Naive thymus-derived CD4-positive, alpha-beta T cell (primary cell): Measurements from ENCODE around the gene LUC7L2. TPM values are rescaled to one million over a fixed set of nuclear protein-coding genes. Genes with fewer than 3 reads are reported as not detected.
"Not testable (repeated sequence)": the region's sequence is repeated elsewhere in the genome, so short reads cannot be mapped to it uniquely, and the experiment has no call there.

Experiments
- ATAC-seq: fragments of 150-1000 bp; cut with Tn5 transposase; 2 replicates; pipeline ENCODE4 v1.10.0; 2021; ENCODE audit warnings: mild to moderate bottlenecking, moderate library complexity
- CTCF ChIA-PET: fragments of 350-600 bp; sonication (Branson Sonifier 250); formaldehyde crosslinking; loops from one replicate; lab custom pipeline; 2021; ENCODE audit warnings: antibody characterized with exemption; lab: Charles Lee
- POLR2A ChIA-PET: fragments of 350-600 bp; sonication (Branson Sonifier 250); formaldehyde crosslinking; loops from one replicate; lab custom pipeline; 2021; ENCODE audit warnings: antibody characterized with exemption, inconsistent platforms; lab: Charles Lee
- DNase-seq, 9 donors: peaks; one replicate each; pipeline versions ENCODE4 v3.0.0 to v3.0.0-alpha.2; 2020 to 2022; ENCODE audit warnings: mixed read lengths in 1 of 9
- H3K27ac ChIP-seq: one replicate; pipeline ENCODE4 v1.7.0; 2013; ENCODE audit warnings: mild to moderate bottlenecking, low read depth, low read length, moderate library complexity
- H3K27me3 ChIP-seq, 2 donors: one replicate each; pipeline ENCODE4 v1.7.0; 2013; ENCODE audit warnings: low read length in 2 of 2, mild to moderate bottlenecking in 2 of 2, moderate library complexity in 2 of 2; ENCODE audit not compliant: control insufficient read depth in 2 of 2, insufficient read depth in 2 of 2
- H3K36me3 ChIP-seq, 3 experiments: 1 replicate in 2 of 3; 2 replicates in 1 of 3; pipeline ENCODE4 v1.7.0; 2013; ENCODE audit warnings: low read length in 3 of 3, mild to moderate bottlenecking in 3 of 3, moderate library complexity in 1 of 3; ENCODE audit not compliant: insufficient read depth in 3 of 3, control insufficient read depth in 2 of 3
- H3K4me1 ChIP-seq, 2 donors: one replicate each; pipeline ENCODE4 v1.7.0; 2013; ENCODE audit warnings: low read length in 2 of 2, mild to moderate bottlenecking in 2 of 2, moderate library complexity in 1 of 2; ENCODE audit not compliant: control insufficient read depth in 2 of 2, insufficient read depth in 2 of 2
- H3K4me3 ChIP-seq: 2 replicates; pipeline ENCODE4 v1.7.0; 2013; ENCODE audit warnings: mild to moderate bottlenecking, low read length
- H3K9me3 ChIP-seq, 3 experiments: 1 replicate in 2 of 3; 2 replicates in 1 of 3; pipeline ENCODE4 v1.7.0; 2013; ENCODE audit warnings: low read length in 3 of 3; ENCODE audit not compliant: control insufficient read depth in 2 of 3
- H3K27ac Mint-ChIP-seq, 9 donors: one replicate each; pipeline ENCODE4 v1.8.0; 2020 to 2022; ENCODE audit warnings: mixed read lengths in 9 of 9, mild to moderate bottlenecking in 8 of 9, moderate library complexity in 5 of 9, inconsistent platforms in 2 of 9
- H3K27me3 Mint-ChIP-seq, 5 donors: one replicate each; pipeline ENCODE4 v1.8.0; 2021 to 2022; ENCODE audit warnings: mixed read lengths in 5 of 5, mild to moderate bottlenecking in 1 of 5
- H3K36me3 Mint-ChIP-seq, 5 donors: one replicate each; pipeline ENCODE4 v1.8.0; 2020 to 2022; ENCODE audit warnings: mixed read lengths in 5 of 5, mild to moderate bottlenecking in 3 of 5, inconsistent platforms in 1 of 5
- H3K4me1 Mint-ChIP-seq, 7 donors: one replicate each; pipeline ENCODE4 v1.8.0; 2020 to 2022; ENCODE audit warnings: mixed read lengths in 7 of 7, mild to moderate bottlenecking in 3 of 7, inconsistent platforms in 1 of 7
- H3K4me3 Mint-ChIP-seq, 10 donors: one replicate each; pipeline ENCODE4 v1.8.0; 2020 to 2022; ENCODE audit warnings: mild to moderate bottlenecking in 10 of 10, mixed read lengths in 10 of 10, moderate library complexity in 6 of 10, inconsistent platforms in 2 of 10
- H3K9me3 Mint-ChIP-seq, 11 donors: one replicate each; pipeline ENCODE4 v1.8.0; 2020 to 2022; ENCODE audit warnings: mixed read lengths in 11 of 11, mild to moderate bottlenecking in 4 of 11, inconsistent platforms in 1 of 11, moderate library complexity in 1 of 11
- intact Hi-C, 2 donors: fragments of 100-400 bp; cut with micrococcal nuclease; formaldehyde crosslinking; loops; one replicate each; pipeline ENCODE4 v1.15.1; 2023
- polyA plus RNA-seq, 2 donors: library from polyadenylated mRNA; unstranded; fragments of 300-500 nt; fragmentation: Illumina TruSeq; gene quantifications; one replicate each; pipeline ENCODE4 v1.2.3, GENCODE V29; 2021
- total RNA-seq, 6 experiments: library from RNA in 5 of 6; stranded (reverse) in 5 of 6; gene quantifications; 1 replicate in 5 of 6; 2 replicates in 1 of 6; pipeline ENCODE4 v1.2.3 and lab custom pipeline; 2021 to 2026

Gene LUC7L2
- total and polyA plus RNA-seq, 7 experiments from 2014 or later = 59.6 to 183 (median 141) TPM

- peak overlapping the region in 3 of 9 donors; percentile 25 to 54 (median 33) for H3K27ac Mint-ChIP-seq
- H3K9me3 Mint-ChIP-seq = peaks cover 0 to 9% (median 0%) of the 10 kb centered on the region in 11 donors
- Histone ChIP-seq H3K9me3 (no peaks in the 10 kb centered on the region), H3K4me3 (no peak overlapping the region), H3K27me3 (no peaks in the 10 kb centered on the region), H3K27ac (no peak overlapping the region), H3K4me1 (no peaks in the 10 kb centered on the region), H3K36me3 (no peaks in the 10 kb centered on the region)
- DNase-seq (peak in 1 of 9 donors; percentile 7), ATAC-seq (no peak)
- H3K4me1 Mint-ChIP-seq = peaks cover 4 to 18% (median 15%) of the 10 kb centered on the region in 7 donors
- CTCF ChIA-PET = no interaction called here
- intact Hi-C loops = no loop called here
- H3K36me3 Mint-ChIP-seq = peaks cover 0 to 4% (median 0%) of the 10 kb centered on the region in 5 donors
- H3K4me3 Mint-ChIP-seq = peak overlapping the region in 4 of 10 donors; percentile 9 to 33 (median 18)
- POLR2A ChIA-PET = interaction anchor here (0.7 to 1.3 kb wide), 2 partner anchors 9 to 29 kb away, joined by 3 to 4 read pairs; partner anchors contain the start of gene LUC7L2
- H3K27me3 Mint-ChIP-seq = no peaks in the 10 kb centered on the region
Observed at GRCh38 chr7:139330333-139331030, 29.2 kb upstream of the LUC7L2 start.

GRCh38 chr7:139332697-139333359, 26.9 kb upstream of the LUC7L2 start:
- H3K4me1 Mint-ChIP-seq = peaks cover 4 to 18% (median 15%) of the 10 kb centered on the region in 7 donors
- intact Hi-C loops = no loop called here
- Histone ChIP-seq H3K9me3 (no peaks in the 10 kb centered on the region), H3K4me3 (no peak overlapping the region), H3K36me3 (no peaks in the 10 kb centered on the region), H3K27me3 (no peaks in the 10 kb centered on the region), H3K4me1 (no peaks in the 10 kb centered on the region), H3K27ac (no peak overlapping the region)
- H3K27me3 Mint-ChIP-seq = no peaks in the 10 kb centered on the region
- DNase-seq (no peak), ATAC-seq (no peak)
- peaks cover 0 to 9% (median 0%) of the 10 kb centered on the region in 11 donors for H3K9me3 Mint-ChIP-seq
- H3K27ac Mint-ChIP-seq = no peak overlapping the region
- H3K4me3 Mint-ChIP-seq = no peak overlapping the region
- POLR2A ChIA-PET = no interaction called here
- H3K36me3 Mint-ChIP-seq = peaks cover 0 to 4% (median 0%) of the 10 kb centered on the region in 5 donors
- CTCF ChIA-PET = interaction anchor here (0.7 kb wide), 1 partner anchor 1944 kb away, joined by 3 read pairs; no protein-coding TSS in a partner anchor

- H3K4me1 ChIP-seq, H3K4me3 ChIP-seq, H3K27me3 Mint-ChIP-seq, H3K9me3 ChIP-seq, H3K4me3 Mint-ChIP-seq, H3K27ac Mint-ChIP-seq, H3K36me3 ChIP-seq, DNase-seq, H3K27me3 ChIP-seq, H3K27ac ChIP-seq, intact Hi-C loops, ATAC-seq, H3K36me3 Mint-ChIP-seq, H3K9me3 Mint-ChIP-seq: not testable (repeated sequence)
- ChIA-PET CTCF (interaction anchor here (0.7 kb wide), 1 partner anchor 1944 kb away, joined by 3 read pairs; no protein-coding TSS in a partner anchor), POLR2A (interaction anchor here (0.8 kb wide), 1 partner anchor 803 kb away, joined by 4 read pairs; no protein-coding TSS in a partner anchor)
- H3K4me1 Mint-ChIP-seq = peaks cover 4 to 18% (median 15%) of the 10 kb centered on the region in 7 donors
Observed at GRCh38 chr7:139333443-139333842, 26.3 kb upstream of the LUC7L2 start.

- H3K27me3 ChIP-seq = no peaks in the 10 kb centered on the region
- CTCF ChIA-PET = interaction anchor here (0.6 kb wide), 1 partner anchor 970 kb away, joined by 3 read pairs; no protein-coding TSS in a partner anchor
- peaks cover 0 to 5% (median 3%) of the 10 kb centered on the region in 5 donors for H3K36me3 Mint-ChIP-seq
- H3K27ac ChIP-seq = no peak overlapping the region
- H3K27ac Mint-ChIP-seq = no peak overlapping the region
- no peak overlapping the region for H3K4me3 Mint-ChIP-seq
- intact Hi-C loops = no loop called here
- POLR2A ChIA-PET = interaction anchor here (0.5 to 1.0 kb wide), 4 partner anchors 21 to 198 kb away, joined by 3 read pairs; partner anchors contain the start of gene LUC7L2
- no peaks in the 10 kb centered on the region for H3K36me3 ChIP-seq
- H3K9me3 Mint-ChIP-seq = peaks cover 0 to 9% (median 5%) of the 10 kb centered on the region in 11 donors
- DNase-seq = no peak
- peaks cover 6 to 25% (median 21%) of the 10 kb centered on the region in 7 donors for H3K4me1 Mint-ChIP-seq
- no peak overlapping the region for H3K4me3 ChIP-seq
- no peaks in the 10 kb centered on the region for H3K27me3 Mint-ChIP-seq
- H3K9me3 ChIP-seq = no peaks in the 10 kb centered on the region
- ATAC-seq = no peak
- H3K4me1 ChIP-seq = no peaks in the 10 kb centered on the region
Observed at GRCh38 chr7:139334399-139335150, 25.1 kb upstream of the LUC7L2 start.

GRCh38 chr7:139339025-139339424, 20.7 kb upstream of the LUC7L2 start:
- intact Hi-C loops = no loop called here
- POLR2A ChIA-PET = interaction anchor here (0.5 to 3.9 kb wide), 4 partner anchors 10 to 37 kb away, joined by 3 to 68 read pairs (median 4); partner anchors contain the start of gene LUC7L2
- peaks cover 0 to 9% (median 5%) of the 10 kb centered on the region in 5 donors for H3K27me3 Mint-ChIP-seq

More at GRCh38 chr7:139339025-139339424, 20.7 kb upstream of the LUC7L2 start:
- Histone ChIP-seq H3K9me3 (no peaks in the 10 kb centered on the region), H3K27ac (no peak overlapping the region), H3K4me1 (peaks cover 11 to 13% of the 10 kb centered on the region in 2 donors), H3K27me3 (no peaks in the 10 kb centered on the region), H3K36me3 (peaks cover 0 to 6% (median 0%) of the 10 kb centered on the region in 3 experiments), H3K4me3 (no peak overlapping the region)
- peaks cover 11 to 44% (median 29%) of the 10 kb centered on the region in 7 donors for H3K4me1 Mint-ChIP-seq
- H3K27ac Mint-ChIP-seq = peak overlapping the region; percentile 72 to 100 (median 100)
- CTCF ChIA-PET = interaction anchor here (0.7 kb wide), 1 partner anchor 49 kb away, joined by 3 read pairs; no protein-coding TSS in a partner anchor
- peaks cover 0 to 16% (median 6%) of the 10 kb centered on the region in 11 donors for H3K9me3 Mint-ChIP-seq
- ATAC-seq (no peak), DNase-seq (no peak)
- H3K4me3 Mint-ChIP-seq = peak overlapping the region; percentile 60 to 100 (median 98)
- peaks cover 0 to 11% (median 7%) of the 10 kb centered on the region in 5 donors for H3K36me3 Mint-ChIP-seq
